HG02763 (cell line): Measurements from ENCODE around the gene MRPS6.

Experiments used
- ATAC-seq: cut with Tn5 transposase; IDR thresholded peaks from one replicate; pipeline ENCODE4 v1.9.1; 2021; ENCODE audit warnings: mild to moderate bottlenecking, moderate library complexity; ENCODE audit not compliant: unreplicated experiment

MRPS6 gene

DNA sequence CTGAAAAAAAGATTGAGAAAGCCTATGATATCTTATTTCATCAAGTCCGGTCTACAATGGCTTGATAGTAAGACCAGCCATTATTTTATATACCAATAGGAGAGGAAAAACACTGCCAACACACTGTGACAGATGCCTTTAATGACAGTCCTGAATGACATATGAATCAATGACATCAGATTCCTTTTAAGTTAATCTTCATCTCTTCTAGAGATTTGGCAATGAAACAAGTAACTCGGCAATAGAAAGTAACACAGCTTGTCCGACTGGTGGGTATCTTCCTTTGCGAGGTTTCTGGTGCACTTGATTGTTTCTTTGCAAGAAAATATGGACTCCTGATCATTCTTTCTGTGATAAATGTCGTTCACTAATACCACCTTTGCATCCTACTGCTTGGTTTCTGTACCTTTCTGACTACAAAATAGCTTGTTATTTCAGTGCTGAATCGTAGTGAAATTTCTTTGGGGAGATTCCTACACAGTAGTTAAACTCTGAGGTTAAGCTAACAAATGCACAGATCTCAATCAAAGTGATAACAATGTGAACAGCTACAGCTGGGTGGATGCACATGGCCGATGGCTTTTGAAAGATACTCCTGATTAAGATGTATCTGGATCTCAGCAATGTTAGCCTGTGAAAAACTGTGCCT is 104.7 kb downstream of the MRPS6 start:
- ATAC-seq: no peak

DNA sequence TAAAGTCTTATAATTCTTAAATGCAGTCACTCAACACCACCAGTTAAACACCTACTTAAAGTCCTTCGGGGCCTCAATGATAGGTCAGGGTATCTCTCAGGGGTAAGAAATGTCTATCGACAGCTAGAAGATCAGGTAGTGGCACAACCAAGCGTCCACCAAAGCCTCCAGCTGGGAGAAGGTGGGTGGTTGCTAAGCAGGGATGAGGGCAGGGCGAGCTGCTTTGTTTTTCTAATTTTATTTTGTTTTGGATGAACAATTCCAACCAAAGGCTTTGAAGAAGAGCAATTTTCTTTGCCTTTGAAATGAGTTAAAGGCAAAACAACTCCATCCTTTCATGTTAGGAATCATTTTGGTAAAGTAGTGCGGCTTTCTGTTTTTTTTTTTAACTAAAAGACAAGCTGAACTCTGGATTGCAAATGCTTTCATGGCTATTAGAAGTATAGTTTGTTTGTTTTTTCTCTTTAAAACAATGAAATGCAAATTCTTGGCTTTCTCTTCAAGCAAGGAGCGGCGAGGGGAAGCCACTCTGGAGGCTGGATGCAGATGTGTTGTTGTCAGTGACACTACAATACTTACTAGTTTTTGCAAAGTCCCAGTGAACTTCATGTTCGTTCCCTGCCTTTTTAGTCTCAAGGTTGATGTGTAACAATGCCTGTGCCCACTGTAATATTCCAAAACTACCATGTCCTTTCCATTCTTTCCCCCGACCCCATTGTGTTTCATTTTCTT is 106.0 kb downstream of the MRPS6 start:
- ATAC-seq: no peak

DNA sequence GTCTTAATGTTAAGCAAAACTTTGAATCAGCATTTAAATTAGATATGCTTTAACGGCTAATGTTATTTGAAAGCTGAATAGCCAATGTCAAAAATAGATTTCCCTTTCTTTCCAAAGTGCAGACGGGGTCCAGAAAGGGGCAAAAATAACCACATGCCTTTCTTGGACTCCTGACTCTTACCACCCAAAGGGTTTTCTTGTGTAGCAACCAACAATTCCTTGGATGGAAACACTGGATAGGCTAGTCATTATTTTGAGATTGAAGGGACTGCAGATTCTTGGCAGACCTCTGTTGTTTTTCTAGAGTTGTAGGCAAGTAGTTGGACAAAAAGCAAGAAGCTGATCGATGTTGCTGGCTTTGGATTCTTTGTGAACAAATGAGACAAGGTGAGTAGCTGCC is 107.0 kb downstream of the MRPS6 start:
- no peak for ATAC-seq

DNA sequence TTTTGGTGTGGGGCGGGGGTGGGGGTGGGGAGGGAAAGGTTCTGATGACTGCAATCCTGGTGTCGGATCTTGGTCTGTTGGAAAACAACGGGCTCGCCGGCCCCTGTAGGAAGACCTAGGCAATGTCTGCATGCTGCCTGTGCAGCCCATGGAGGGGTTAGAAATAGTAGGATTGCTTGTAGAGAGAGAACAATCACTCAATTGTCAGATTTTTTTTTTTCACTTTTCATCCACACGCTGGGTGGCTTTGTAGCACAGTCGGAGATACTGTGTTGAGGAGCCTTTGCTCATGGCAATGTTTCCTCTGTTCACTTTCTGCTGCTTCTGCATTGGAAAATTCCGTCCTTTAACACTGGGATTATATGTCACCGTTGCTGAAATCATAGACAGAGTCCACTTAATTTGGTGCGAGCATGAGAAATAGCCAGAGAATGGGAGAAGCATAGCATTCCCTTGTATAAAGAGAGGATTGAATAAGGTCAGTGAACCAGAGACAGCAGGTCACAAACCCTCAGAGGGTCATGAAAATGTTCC is 107.5 kb downstream of the MRPS6 start:
- ATAC-seq: no peak

DNA sequence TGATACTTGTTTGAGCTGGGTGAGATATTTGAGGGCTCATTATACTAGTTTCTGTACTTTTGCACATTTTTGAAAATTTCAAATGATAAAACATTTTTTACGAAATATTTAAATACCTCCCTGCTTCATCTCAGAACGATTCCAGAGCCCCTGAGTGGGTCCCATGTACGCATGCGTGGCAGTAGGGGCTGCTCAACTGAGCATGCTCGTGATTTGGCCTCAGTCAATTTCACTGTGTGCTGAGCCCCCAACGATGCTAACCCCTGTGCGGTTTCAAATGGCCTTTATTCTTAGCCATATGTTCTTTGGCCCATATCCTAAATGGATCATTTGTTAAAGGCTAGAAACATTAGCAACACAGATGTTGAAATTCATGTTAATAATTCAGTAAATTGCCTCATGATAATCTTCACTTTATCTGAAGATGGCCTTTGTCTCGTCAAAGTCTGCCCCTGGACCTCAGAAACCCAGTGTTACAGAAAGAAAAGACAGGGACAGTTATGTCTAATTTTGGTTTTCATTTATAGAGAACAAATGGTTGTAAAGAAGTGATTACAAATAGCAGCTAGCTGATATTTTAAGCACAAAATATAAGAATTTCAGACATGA is 108.2 kb downstream of the MRPS6 start:
- no peak for ATAC-seq

DNA sequence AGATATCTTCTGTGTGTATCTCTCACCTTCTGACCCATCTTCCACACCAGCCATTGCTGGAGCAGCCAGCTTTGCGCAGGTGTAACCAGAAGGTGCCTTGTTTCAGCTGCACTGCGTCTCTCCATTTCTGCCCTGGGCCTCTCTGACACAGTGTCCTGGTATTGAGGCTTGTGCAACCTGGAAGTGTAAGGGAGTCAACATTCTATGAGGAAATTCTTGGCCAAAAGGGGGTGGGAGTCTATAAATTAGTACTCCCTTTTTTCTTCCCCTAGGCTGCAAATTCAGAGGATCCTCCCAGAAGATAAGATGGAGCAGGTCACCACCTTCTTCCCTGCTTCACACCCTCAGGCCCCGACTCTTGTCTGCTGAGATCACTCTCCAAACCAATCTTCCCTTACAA is 109.1 kb downstream of the MRPS6 start:
- no peak for ATAC-seq

DNA sequence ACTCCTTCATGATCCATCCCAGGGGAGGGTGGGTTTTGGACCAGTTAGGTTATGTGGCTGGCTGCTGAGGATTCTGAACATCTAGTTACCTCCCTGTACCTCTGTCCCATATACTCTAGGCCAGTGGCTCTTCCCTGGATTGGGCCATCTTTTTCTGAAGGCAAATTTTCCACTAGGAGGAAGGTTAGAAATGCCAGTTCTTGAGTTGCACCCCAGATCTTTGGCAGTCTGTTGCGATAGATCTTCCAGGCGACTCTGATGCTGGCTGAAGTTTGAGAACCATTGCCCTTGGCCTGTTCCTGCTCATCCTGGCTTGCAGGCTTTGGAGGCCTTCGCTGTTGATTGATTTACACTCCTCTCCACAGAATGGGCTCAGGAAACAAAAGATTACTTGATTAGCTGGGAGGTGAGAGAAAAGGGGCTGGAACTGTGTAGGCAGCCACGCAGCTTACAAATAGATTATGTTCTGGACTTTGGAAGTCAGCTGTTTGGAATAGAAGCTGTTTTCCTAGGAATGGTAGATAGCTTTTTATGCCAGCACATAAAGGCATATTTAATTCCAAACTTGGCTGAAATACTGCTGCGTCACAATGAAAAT is 110.1 kb downstream of the MRPS6 start:
- ATAC-seq: no peak

DNA sequence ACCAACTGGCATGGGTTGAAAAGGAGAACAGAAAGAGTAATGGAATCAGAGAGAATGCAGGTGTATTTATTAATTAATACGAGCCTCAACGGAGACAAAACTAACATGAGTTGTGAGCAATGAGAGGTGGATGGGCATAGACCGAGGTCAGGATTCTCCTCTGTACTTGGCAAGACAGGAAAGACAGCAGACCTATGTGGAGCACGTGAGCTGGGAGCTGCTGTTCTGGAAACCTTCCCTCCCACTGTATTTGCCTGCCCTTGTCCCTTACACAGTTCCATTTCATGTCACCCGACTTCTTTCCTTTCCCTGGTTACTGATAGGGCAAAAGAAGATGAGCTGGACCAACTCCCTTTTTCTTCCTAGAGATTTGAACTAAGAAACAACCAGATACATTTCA is 110.9 kb downstream of the MRPS6 start:
- ATAC-seq: no peak

DNA sequence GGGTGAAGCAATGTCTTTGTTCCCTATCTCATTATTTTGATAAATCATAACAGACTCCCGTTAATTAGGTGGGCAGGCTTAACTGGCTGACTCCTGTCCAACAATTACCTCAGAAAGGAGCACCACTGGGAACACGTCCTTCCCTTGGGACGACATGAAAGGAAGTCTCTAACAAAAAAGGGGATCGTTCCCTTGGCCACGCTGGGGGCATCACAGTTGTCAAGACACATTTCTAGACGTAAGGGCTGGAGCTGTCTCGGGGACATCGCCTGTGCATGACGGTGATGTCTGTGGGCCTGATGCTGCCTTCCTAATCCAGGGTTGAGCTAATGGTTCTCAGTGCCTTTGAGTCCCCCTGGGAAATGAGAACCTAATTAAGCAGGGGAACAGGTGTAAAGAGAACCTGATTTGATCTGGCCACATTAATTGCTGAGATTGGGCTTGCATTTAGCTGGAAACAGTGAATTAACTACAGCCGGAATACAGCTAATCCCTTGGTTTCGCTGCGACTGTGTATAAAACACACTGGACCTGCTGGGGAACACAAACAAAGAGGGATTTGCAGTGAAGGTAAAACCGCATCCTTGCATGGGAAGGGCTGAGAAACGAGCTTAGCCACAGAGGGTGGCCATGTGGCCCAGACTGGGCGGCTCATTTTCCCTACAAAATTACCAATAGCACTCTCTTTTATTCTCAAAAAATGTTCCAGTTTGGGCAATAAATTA is 111.8 kb downstream of the MRPS6 start:
- no peak for ATAC-seq

DNA sequence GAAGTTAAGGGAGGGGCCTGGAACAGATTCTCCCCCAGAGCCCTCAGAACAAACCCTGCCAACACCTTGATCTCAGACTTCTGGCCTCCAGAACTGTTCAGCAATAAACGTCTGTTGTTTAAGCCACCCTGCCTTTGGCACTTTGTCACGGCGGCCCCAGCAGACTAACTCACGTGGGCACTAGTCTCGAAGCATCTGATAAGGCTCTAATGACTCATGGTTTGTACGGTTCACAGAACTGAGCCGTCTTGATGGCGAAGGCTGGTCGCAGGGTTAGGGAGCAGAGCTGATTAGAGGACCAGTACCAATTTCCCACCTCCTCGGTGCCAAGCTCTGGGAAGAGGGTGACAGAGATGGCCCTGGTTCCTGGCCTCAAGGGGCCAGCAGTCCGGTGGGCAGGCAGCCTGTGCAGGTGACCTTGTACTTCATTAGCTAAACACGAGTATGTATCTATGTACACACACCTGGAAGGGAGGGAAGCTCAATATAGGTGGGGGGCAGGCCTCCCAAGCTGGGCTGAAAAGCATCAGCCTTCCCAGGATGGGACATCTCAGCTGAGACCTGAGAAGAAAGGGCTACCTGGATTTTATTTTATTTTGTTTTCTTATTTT is 112.8 kb downstream of the MRPS6 start:
- no peak for ATAC-seq

DNA sequence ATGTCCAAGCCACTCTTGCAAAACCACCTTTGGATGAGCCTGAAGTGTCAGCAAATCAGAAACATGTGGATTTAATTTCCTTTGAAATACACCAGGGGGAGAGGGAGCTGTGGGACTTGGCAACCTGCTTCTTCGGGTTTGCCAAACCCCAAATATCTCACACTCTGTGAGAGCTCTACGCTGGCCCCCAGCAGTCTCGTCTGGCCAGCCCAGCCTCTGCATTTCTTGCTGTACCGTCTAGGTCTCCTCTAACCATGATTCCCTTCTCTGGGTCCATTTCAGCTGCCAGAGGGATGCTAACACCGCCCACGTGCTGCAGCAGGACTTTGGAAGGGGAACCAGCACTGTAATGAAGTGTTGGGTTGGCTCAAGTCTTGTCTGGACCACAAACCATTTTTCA is 114.6 kb downstream of the MRPS6 start:
- no peak for ATAC-seq

DNA sequence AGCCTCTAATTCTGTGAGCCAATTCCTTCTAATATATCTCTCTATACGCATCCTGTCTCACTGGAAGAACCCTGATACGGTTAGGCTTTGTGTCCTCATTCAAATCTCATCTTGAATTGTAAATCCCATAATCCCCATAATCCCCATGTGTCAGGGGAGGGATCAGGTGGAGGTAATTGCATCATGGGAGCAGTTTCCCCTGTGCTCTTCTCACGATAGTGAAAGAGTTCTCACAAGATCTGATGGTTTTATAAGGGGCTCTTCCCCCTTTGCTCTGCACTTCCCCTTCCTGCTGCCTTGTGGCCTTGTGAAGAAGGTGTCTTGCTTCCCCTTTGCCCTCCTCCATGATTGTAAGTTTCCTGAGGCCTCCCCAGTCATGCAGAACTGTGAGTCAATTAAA is 116.1 kb downstream of the MRPS6 start:
- ATAC-seq: no peak

DNA sequence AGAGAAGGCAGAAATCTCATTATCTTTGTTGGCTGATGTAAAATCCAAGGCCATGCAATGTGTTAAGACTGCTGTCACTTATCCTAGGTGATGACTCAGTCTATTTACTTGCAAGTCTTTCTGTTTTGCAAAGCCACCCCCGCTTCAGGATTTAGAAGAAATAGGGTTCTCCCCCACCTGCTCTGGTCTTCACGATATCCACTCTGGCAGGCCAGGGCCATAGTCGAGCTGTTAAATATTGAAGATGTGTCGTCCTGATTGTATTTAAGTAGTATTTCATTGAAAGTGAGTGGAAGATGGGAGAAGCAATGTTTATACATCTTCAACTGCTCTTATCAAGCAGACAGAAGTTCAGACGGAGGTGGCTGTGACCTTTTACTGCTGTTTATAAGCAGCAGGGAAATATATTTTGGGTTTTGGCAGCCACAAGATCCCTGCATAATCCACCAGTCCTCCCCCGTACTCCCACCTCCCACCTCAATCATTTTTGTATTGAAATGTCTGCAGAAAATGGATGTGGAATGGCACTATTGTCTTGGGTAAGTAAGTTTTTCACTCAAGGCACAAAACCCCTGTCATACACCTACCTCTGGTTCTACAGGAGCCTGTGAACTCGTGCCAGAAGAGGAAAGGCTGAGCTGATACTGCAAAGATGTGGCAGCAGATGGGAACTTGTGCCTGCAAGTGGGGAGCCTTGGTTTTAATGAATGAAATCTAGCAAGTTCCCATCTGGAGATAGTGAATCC is 117.4 kb downstream of the MRPS6 start:
- no peak for ATAC-seq

DNA sequence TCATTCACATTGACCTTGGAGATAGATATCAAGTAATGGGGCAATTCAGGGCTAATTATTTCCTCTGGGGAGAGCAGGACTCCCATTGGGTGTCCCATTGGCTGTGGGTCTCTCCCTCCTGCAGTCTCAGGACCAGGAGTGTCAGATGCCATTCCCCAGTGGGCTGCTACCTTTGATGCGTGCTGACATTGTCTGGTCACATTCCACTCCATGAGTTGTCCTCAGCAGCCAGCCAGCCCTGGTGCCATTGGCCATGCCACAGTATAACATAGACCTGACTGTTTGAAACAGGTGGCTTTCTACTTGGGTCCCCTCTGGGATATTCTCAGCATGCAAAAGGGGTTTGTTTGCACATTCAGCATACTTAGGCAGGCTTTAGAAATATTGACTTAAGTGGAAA is 118.5 kb downstream of the MRPS6 start:
- no peak for ATAC-seq
